Spinal cord (tissue), 10 donors: ENCODE data around the gene JPT1. TPM values are rescaled to one million over a fixed set of nuclear protein-coding genes. Genes with fewer than 3 reads are reported as not detected.
"Not testable (repeated sequence)": the region's sequence is repeated elsewhere in the genome, so short reads cannot be mapped to it uniquely, and the experiment has no call there.

Source experiments
- DNase-seq, 6 donors: peaks; one replicate each; pipeline versions ENCODE4 v3.0.0 to v3.0.0-alpha.2; 2013 to 2015; ENCODE audit warnings: low spot score in 6 of 6, low read depth in 4 of 6
- H3K27ac ChIP-seq: one replicate; pipeline ENCODE4 v1.5.1; 2013; ENCODE audit warnings: low read depth, low read length, control low read depth
- H3K27me3 ChIP-seq: one replicate; pipeline ENCODE4 v1.6.1; 2013; ENCODE audit warnings: low read length; ENCODE audit not compliant: control insufficient read depth, insufficient read depth
- H3K36me3 ChIP-seq: one replicate; pipeline ENCODE4 v1.6.1; 2013; ENCODE audit warnings: low read length; ENCODE audit not compliant: control insufficient read depth, insufficient read depth
- H3K4me1 ChIP-seq: one replicate; pipeline ENCODE4 v1.6.1; 2013; ENCODE audit warnings: low read length; ENCODE audit not compliant: control insufficient read depth, insufficient read depth
- H3K4me3 ChIP-seq: one replicate; pipeline ENCODE4 v1.5.1; 2013; ENCODE audit warnings: low read depth, low read length, control low read depth
- H3K9me3 ChIP-seq: one replicate; pipeline ENCODE4 v1.6.1; 2013; ENCODE audit warnings: low read length; ENCODE audit not compliant: control insufficient read depth, insufficient read depth
- WGBS: methylation state at CpG from one replicate; pipeline ENCODE4 v1.1.5; 2013; ENCODE audit warnings: missing lambda C conversion rate; ENCODE audit not compliant: insufficient coverage; 5-methylcytosine and 5-hydroxymethylcytosine counted together
- polyA plus RNA-seq, 2 donors: library from polyadenylated mRNA; unstranded; fragments of 120-200 nt; gene quantifications; one replicate each; pipeline ENCODE4 v1.2.1, GENCODE V29; 2013; ENCODE audit not compliant: insufficient read length in 2 of 2
- total RNA-seq, 2 donors: library from RNA; depleted of rRNA in 1 of 2; stranded (reverse); fragments of 120-200 nt in 1 of 2; fragments of >200 nt in 1 of 2; gene quantifications; one replicate each; pipeline versions ENCODE4 v1.2.3 to v1.2.4, GENCODE V29; 2013 to 2014
- donor health status: healthy.

Gene JPT1
- total and polyA plus RNA-seq, 4 donors, result 79.8 to 353 (median 217) TPM

GRCh38 chr17:75144816-75145512, 9.3 kb downstream of the JPT1 start:
- Histone ChIP-seq H3K9me3 (no peaks in the 10 kb centered on the region), H3K27me3 (no peaks in the 10 kb centered on the region), H3K4me3 (no peak overlapping the region), H3K27ac (no peak overlapping the region), H3K4me1 (no peaks in the 10 kb centered on the region), H3K36me3 (peaks cover 72% of the 10 kb centered on the region)
- DNase-seq, result no peak
- 90% methylated on average over 2 of the region's 11 CpGs for WGBS

- WGBS, result 93% methylated on average over 2 of the region's 13 CpGs
- Histone ChIP-seq H3K27ac (no peak overlapping the region), H3K4me3 (no peak overlapping the region), H3K27me3 (no peaks in the 10 kb centered on the region), H3K4me1 (no peaks in the 10 kb centered on the region), H3K36me3 (peaks cover 81% of the 10 kb centered on the region), H3K9me3 (no peaks in the 10 kb centered on the region)
- DNase-seq, result no peak
Observed at GRCh38 chr17:75142236-75142971, 11.9 kb downstream of the JPT1 start.

- 95% methylated on average over 3 of the region's 5 CpGs for WGBS
- Histone ChIP-seq H3K36me3 (peaks cover 68% of the 10 kb centered on the region), H3K4me3 (no peak overlapping the region), H3K9me3 (no peaks in the 10 kb centered on the region), H3K27me3 (no peaks in the 10 kb centered on the region), H3K4me1 (no peaks in the 10 kb centered on the region), H3K27ac (no peak overlapping the region)
- no peak for DNase-seq
Observed at GRCh38 chr17:75138519-75138918, 15.8 kb downstream of the JPT1 start.

GRCh38 chr17:75137762-75138161, 16.6 kb downstream of the JPT1 start:
- H3K4me3 ChIP-seq, DNase-seq, H3K9me3 ChIP-seq, H3K27me3 ChIP-seq, H3K27ac ChIP-seq, H3K4me1 ChIP-seq: not testable (repeated sequence)
- H3K36me3 ChIP-seq, result peaks cover 64% of the 10 kb centered on the region
- no CpG with 5 or more reads among the region's 9 CpGs for WGBS

- Histone ChIP-seq H3K27me3 (no peaks in the 10 kb centered on the region), H3K27ac (no peak overlapping the region), H3K36me3 (peaks cover 49% of the 10 kb centered on the region), H3K4me1 (peaks cover 10% of the 10 kb centered on the region), H3K9me3 (no peaks in the 10 kb centered on the region), H3K4me3 (no peak overlapping the region)
- DNase-seq, result no peak
- 90% methylated on average over 3 of the region's 8 CpGs for WGBS
Observed at GRCh38 chr17:75135946-75136345, 18.4 kb downstream of the JPT1 start.

GRCh38 chr17:75135452-75135851, 18.9 kb downstream of the JPT1 start:
- H3K36me3 ChIP-seq, result peaks cover 46% of the 10 kb centered on the region
- H3K4me3 ChIP-seq, result no peak overlapping the region
- peaks cover 15% of the 10 kb centered on the region for H3K4me1 ChIP-seq
- 66% methylated on average over 4 of the region's 5 CpGs for WGBS
- H3K9me3 ChIP-seq, result no peaks in the 10 kb centered on the region
- H3K27ac ChIP-seq, result no peak overlapping the region
- no peak for DNase-seq
- no peaks in the 10 kb centered on the region for H3K27me3 ChIP-seq

- not testable (repeated sequence) for H3K4me3 ChIP-seq, H3K9me3 ChIP-seq, H3K27me3 ChIP-seq, DNase-seq, H3K27ac ChIP-seq
- 88% methylated on average over 11 of the region's 14 CpGs for WGBS
- H3K36me3 ChIP-seq, result peaks cover 53% of the 10 kb centered on the region
- peaks cover 27% of the 10 kb centered on the region for H3K4me1 ChIP-seq
Observed at GRCh38 chr17:75133607-75134347, 20.5 kb downstream of the JPT1 start.

GRCh38 chr17:75133001-75133400, 21.3 kb downstream of the JPT1 start:
- Histone ChIP-seq H3K4me3 (no peak overlapping the region), H3K27ac (no peak overlapping the region), H3K36me3 (peaks cover 53% of the 10 kb centered on the region), H3K4me1 (peaks cover 27% of the 10 kb centered on the region), H3K9me3 (no peaks in the 10 kb centered on the region), H3K27me3 (no peaks in the 10 kb centered on the region)
- no peak for DNase-seq
- WGBS, result 76% methylated on average over 3 of the region's 3 CpGs

- not testable (repeated sequence) for H3K27me3 ChIP-seq, H3K9me3 ChIP-seq
- Histone ChIP-seq H3K27ac (peak overlapping the region; percentile 90), H3K4me1 (peaks cover 27% of the 10 kb centered on the region), H3K36me3 (peaks cover 46% of the 10 kb centered on the region), H3K4me3 (peak overlapping the region; percentile 74)
- WGBS, result 76% methylated on average over 25 of the region's 40 CpGs
- DNase-seq, result peak in 1 of 6 donors; percentile 51
Observed at GRCh38 chr17:75132018-75133000, 22.0 kb downstream of the JPT1 start.
